ENCODE measurements around the gene ROR1.

- TF ChIP-seq ESRRG (CRISPR knock-in tag; IDR thresholded peaks at IDR 0.05) (no peak), RARB (CRISPR knock-in tag; IDR thresholded peaks at IDR 0.05) (no peak), SNAI2 (CRISPR knock-in tag; IDR thresholded peaks at IDR 0.05) (no peak), TSHZ2 (CRISPR knock-in tag; IDR thresholded peaks at IDR 0.05) (no peak), GLIS3 (CRISPR knock-in tag; IDR thresholded peaks at IDR 0.05) (no peak), PPARA (CRISPR knock-in tag; IDR thresholded peaks at IDR 0.05; ENCODE audit: borderline replicate concordance) (no peak), OSR1 (CRISPR knock-in tag; IDR thresholded peaks at IDR 0.05) (no peak), CSRNP3 (CRISPR knock-in tag; IDR thresholded peaks at IDR 0.05) (no peak)
- TF ChIP-seq, protein P1, sequence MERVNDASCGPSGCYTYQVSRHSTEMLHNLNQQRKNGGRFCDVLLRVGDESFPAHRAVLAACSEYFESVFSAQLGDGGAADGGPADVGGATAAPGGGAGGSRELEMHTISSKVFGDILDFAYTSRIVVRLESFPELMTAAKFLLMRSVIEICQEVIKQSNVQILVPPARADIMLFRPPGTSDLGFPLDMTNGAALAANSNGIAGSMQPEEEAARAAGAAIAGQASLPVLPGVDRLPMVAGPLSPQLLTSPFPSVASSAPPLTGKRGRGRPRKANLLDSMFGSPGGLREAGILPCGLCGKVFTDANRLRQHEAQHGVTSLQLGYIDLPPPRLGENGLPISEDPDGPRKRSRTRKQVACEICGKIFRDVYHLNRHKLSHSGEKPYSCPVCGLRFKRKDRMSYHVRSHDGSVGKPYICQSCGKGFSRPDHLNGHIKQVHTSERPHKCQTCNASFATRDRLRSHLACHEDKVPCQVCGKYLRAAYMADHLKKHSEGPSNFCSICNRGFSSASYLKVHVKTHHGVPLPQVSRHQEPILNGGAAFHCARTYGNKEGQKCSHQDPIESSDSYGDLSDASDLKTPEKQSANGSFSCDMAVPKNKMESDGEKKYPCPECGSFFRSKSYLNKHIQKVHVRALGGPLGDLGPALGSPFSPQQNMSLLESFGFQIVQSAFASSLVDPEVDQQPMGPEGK (CRISPR knock-in tag; IDR thresholded peaks at IDR 0.05; ENCODE audit: borderline replicate concordance) = no peak
- TF ChIP-seq, protein P2, sequence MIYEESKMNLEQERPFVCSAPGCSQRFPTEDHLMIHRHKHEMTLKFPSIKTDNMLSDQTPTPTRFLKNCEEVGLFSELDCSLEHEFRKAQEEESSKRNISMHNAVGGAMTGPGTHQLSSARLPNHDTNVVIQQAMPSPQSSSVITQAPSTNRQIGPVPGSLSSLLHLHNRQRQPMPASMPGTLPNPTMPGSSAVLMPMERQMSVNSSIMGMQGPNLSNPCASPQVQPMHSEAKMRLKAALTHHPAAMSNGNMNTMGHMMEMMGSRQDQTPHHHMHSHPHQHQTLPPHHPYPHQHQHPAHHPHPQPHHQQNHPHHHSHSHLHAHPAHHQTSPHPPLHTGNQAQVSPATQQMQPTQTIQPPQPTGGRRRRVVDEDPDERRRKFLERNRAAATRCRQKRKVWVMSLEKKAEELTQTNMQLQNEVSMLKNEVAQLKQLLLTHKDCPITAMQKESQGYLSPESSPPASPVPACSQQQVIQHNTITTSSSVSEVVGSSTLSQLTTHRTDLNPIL (CRISPR knock-in tag; IDR thresholded peaks at IDR 0.05; ENCODE audit: low read depth) = no peak
These were observed 82.1 kb downstream of the ROR1 start for GRCh38 chr1:63855942-63856341.

Data from SK-N-SH treated with all-trans-retinoic acid at 6 μM for 48 hours (cell line).